Right lung (tissue), 10 donors: ENCODE results near the gene TNMD. TPM values are rescaled to one million over a fixed set of nuclear protein-coding genes. Genes with fewer than 3 reads are reported as not detected.
"Not testable (repeated sequence)": the region's sequence is repeated elsewhere in the genome, so short reads cannot be mapped to it uniquely, and the experiment has no call there.

Experiments used
- DNase-seq, 2 donors: peaks; one replicate each; pipeline ENCODE4 v3.0.0-alpha.2; 2013
- long read RNA-seq, 8 donors: transcript quantifications; one replicate each; lab custom pipeline, GENCODE V29; 2026
- polyA plus RNA-seq, 5 donors: library from polyadenylated mRNA; unstranded; fragments of 120-200 nt; gene quantifications; one replicate each; pipeline versions ENCODE4 v1.2.1 to v1.2.3, GENCODE V29; 2013; ENCODE audit warnings: inconsistent platforms in 1 of 5, low replicate concordance in 1 of 5; ENCODE audit not compliant: insufficient read length in 5 of 5, insufficient read depth in 1 of 5

Gene TNMD
- 1 to 10 TPM in 1 of 5 donors, under 1 TPM in 4; 0.13 to 4.5 (median 0.27) TPM for polyA plus RNA-seq
- long read RNA-seq, donor 1: 0 reads
- long read RNA-seq, donor 2: 0 reads
- long read RNA-seq, donor 3: 0 reads
- long read RNA-seq, donor 4: 0 reads
- long read RNA-seq, donor 5: 0 reads
- long read RNA-seq, donor 6, partial matches to known transcripts: 0 of 1 reads
- long read RNA-seq, donor 6, other reads (novel, unspliced or antisense): 0 of 1 reads
- long read RNA-seq, donor 7: 0 reads
- long read RNA-seq, donor 8: 0 reads

DNA sequence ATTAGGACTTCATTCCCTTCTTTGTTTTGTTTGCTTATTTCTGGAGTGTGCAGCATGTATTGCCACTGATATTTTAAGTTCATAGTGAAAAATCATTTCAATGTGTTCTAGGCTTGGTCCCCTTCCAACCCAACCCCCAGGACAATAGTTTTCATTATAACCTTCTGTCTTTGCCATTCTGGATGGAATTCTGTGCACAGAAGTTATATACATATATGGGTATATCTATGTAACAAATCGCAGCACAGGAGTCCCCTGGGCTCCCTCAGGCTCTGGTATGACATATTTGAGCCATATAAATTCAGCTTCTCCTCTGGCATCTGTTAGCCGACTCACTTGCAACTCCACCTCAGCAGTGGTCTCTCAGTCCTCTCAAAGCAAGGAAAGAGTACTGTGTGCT is at the start of gene TNMD:
Gene TNMD (plus strand): TSS at position 326 of the 400 bp plus-strand sequence. CDS start 83 bp downstream, outside the sequence.
- DNase-seq: no peak

DNA sequence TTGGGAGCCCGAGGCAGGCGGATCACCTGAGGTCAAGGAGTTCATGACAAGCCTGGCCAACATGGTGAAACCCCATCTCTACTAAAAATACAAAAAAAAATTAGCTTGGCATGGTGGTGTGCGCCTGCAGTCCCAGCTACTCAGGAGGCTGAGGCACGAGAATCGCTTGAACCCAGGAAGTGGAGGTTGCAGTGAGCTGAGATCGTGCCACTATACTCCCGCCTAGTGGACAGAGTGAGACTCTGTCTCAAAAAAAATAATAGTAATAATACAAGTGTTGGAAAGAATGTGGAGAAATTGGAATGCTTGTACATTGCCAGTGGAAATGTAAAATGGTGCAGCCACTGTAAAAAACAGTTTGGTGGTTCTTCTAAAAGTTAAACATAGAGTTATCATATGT is 19.2 kb upstream of the TNMD start:
- DNase-seq: not testable (repeated sequence)

DNA sequence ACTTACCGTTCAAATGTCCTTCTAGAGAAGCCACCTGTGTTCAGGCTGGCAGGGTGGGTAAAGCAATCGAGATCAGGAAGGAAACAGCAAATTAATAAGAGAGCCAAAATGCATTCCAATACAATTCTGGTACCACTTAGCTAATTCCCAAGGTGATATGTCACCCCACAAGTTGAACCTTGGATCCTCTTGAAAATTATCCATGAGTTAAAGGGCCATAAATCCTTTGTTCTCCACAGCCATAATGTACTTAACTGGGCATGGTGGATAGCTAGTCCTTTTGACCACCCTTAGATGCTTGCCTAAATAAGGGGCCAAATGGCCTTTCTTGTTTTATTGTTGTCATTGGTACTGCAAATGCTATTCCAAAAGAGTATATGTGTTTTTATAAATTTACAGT is 2.0 kb downstream of the TNMD start:
- no peak for DNase-seq

DNA sequence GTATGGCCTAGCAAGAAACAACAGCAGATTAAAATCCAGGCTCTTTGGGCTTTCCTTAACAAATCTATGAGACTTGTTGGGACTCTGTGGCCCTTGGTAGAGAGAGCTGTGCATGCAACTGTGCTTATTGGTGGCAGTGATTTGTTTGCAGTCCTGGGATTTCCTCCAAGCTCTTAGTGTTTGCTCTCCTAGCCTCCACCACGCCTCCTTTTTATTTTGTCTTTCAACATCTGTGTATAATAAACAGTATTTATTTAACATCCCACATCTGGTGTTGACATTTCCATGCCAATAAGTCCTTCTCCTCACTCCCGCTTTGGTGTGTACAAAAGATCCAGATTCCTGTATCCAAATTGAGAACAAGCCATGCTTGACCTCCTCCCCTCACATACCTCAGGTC is 3.1 kb downstream of the TNMD start:
- DNase-seq: peak; percentile 23 to 32

DNA sequence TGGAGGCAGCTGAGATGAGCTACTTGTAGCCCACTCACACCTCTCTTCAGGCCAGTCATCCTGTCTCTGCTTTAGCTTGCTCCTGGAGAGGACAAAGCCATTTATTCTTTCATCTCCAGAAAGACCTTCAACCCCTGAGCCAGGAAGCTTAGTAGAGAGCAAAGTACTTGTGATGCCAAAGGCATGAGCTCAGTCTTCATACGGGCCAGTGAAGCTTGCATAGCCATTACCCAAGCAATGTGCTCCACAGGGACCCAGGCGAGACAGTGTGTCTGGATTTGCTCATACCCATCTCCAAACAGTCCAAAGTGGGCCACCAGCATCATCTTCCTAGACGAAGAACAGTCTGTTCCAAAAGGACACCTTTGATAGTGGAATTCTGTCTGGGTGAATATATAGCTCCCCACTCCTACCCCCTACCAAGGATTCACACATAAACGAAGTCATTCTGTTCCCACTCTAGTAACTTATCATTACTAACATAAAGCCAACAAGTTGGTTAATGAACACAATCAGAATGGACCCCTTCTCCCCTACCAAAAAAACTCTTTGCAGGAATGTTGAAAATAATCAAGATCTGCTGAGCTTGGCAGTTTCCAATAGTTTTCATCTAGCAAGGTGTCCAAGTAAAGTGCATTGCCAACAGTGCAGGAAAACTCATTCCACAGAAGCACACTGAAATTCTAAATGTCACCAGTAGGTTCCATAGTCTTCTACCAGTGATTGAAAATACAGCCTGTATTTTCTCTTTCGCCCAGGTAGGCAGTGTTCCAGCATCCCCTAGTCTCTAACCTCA is 6.7 kb downstream of the TNMD start:
- no peak for DNase-seq

DNA sequence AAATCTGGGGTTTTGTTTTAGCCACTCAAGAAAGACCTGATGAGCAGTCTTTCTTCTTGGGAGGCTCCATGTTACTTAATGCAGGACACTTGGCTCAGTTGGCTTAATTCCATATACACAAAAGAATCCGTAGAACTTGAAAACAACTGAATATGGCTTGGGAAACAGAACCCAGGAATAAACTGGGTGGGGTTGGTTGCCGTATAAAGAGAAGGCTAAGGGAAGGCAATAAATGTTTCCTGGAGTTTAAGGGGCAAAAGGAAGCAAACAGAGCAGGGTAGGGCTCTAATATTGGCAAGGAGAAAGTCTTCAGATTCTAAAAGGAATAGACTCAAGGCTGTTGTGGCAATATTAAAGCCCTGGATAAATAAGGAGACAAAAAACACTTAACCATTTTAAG is 8.4 kb downstream of the TNMD start:
- no peak for DNase-seq

DNA sequence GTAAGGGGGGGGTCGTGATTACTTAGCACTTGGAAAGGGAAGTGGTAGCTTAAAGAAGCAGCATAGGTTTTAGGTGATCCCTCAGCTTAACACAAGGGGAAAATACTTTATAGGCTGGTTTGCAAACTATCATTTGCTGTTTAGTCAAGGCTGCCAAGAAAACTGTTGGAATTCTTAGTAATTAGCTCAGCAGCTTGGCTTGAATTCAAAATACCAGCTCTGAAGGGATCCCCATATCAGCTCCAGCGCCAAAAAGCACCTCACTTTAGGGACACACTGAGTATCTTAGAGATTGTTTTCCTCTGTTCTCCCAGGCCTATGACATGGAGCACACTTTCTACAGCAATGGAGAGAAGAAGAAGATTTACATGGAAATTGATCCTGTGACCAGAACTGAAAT is 8.8 kb downstream of the TNMD start:
- no peak for DNase-seq

DNA sequence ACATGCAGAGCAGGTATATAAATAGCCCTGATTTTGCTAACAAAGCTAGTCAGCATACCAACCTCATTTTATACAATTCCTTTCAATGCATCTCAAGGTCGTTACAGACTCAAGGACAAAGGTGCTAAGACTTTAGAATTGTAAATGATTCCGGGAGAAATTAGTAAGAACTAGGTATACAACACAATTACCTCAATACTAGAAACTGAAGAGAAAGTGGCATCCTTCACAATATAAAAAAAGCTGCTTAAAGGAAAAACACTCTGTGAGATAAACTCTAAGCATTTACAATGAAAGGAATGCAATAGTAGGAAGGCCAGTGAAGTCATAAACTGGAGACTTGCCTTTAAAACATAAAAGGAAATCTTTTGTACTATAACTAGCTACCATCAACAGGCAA is 11.9 kb downstream of the TNMD start:
- DNase-seq: no peak

DNA sequence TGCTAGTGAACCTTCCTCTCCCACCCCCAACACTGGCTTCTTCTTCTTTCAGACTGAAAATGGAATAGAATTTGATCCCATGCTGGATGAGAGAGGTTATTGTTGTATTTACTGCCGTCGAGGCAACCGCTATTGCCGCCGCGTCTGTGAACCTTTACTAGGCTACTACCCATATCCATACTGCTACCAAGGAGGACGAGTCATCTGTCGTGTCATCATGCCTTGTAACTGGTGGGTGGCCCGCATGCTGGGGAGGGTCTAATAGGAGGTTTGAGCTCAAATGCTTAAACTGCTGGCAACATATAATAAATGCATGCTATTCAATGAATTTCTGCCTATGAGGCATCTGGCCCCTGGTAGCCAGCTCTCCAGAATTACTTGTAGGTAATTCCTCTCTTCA is 14.7 kb downstream of the TNMD start:
- DNase-seq: no peak

DNA sequence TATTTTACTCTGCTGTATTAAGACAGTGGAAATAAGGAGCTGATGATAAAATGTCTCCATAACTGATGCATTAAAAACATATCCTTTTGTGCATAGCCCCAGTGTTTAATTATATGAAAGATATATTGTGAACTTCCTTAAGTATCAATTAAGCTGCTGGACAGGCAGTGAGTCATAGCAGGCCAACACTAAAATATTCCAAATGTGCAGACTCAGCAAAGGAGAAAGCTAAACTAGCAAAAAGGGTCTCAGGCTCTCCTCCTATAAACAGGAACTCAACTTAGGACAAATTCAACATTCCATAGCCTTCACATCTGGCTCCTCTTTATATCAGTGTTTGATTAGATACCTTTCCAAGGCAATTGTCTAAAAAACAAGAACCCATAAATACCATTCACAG is 15.6 kb downstream of the TNMD start:
- no peak for DNase-seq

DNA sequence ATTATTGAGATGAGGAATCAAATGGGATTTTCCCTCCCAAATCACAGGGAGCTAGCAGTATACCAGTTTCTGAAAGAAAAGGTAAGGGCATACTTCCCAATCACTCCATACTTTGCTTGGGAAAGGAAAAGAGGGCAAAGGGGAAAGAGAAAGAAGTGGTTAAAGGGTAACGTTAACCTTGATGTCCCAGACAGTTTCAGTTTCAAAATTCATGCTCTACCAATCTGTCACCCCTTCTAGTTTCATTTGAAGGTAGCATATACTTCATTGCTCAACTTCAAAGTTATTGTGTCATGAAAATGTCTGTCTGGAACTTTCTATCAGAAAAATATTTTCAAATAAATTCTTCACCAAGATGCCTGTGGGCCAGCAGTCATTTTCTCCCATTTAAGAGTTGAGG is 16.0 kb downstream of the TNMD start:
- no peak for DNase-seq

DNA sequence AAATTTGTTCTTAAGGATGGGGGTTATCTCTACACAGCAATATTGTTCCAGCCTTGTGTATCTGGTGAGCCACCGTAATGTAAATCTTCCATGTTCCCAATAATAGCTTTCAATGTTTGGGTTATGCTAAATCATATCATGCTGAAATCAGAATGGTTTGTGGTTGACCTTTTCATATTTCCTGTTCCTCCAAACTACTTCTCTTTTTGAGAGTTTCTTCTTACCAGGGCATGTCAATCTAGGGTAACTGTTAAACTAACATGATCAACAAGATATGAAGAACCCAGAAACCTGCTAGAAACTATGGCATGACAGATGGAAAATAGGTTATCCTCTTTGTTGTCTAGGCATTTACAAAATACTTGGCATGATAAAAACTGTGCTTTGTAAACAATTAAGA is 22.0 kb downstream of the TNMD start:
- DNase-seq: no peak

DNA sequence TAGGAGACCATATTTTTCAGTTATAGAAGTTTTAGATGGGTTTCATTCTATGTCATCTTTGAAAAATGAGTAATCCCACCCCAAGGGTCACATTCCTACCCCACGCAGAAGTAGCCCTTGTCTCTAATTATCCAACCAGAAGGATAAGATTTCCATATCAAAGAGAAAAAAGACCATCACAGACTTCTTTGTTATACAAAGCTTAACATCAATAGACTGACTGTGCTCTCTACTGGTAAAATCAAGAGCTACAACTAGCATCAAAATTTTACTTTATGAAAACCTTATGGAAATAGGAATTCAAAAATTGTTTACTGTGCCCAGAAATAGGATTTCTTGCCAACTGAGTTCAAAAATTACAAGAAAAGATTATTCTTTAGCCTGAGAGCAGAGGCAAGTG is 24.9 kb downstream of the TNMD start:
- no peak for DNase-seq

DNA sequence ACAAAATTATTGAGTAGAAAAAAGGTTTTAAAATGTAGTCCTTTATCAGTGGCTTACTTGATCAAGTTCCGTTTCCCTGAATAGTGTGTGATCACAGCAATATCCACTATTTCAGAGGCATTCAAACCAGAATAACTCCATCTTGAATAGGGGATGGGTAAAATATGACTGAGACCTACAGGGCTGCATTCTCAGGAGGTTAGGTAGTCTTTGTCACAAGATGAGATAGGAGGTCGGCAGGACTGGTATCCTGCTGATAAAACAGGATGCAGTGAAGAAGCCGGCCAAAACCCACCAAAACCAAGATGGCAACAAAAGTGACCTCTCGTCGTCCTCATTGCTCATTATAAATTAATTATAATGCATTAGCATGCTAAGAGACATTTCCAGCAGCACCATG is 27.2 kb downstream of the TNMD start:
- no peak for DNase-seq

DNA sequence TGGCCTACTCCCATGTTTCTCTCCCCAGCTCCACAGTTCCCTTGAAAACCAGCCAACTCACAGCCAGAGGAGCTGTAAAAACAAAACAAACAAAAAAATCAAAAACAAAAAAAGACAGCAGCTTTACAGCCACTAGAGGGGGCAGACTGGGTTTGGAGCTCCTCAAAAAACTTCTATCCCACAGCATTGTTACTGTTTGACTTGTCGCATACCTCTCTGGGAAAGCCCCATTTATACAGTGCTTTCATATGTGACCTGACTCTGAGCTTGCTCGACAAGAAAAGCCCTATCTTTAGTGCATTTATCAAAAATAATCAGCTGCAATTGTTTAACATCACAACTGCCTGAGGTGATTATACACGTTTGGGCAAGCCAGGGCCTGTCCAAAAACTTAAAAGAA is 30.3 kb downstream of the TNMD start:
- DNase-seq: peak; percentile 29 to 38

DNA sequence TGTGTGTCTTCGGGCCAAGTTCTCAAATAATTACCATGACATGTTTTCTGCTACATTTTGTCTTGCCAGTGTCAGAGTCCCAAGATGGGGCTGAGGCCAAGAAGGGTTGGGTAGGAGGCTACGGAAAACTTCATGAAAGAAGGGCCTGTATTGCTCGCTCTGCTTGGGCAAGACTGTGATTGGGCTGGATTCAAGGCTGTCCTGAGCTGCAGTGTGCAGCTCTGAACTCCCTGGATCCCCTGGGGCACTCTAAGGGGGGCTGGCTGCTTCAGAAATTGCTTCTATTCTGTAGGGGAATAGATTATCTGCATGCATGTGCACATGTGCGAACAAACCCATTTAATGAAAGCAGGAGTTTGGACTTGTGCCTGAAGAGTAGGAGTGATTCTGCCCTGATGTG is 38.3 kb downstream of the TNMD start:
- DNase-seq: no peak

DNA sequence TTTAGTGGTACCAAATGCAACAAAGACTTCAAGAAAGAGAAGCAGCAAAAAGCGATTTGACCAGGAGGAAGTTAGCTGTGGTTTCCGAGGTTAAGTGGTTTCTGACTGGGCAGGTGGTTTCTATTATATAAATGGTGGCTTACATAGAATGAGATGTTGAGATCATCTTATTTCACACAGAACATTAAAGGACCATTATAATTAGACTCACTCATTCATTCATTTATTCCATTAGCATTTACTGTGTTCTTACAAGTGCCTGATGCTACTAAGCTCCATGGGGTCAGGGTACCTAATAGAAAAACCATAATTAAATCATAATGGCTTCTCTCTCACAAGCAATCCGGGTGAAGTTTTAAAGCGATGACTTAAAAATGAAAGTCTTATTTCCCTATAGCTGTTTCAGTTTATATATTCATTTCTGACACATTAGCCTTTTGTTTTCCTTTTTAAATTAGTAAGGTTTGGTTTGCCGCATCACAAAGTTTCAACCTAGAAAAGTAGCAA is 41.3 kb downstream of the TNMD start:
- DNase-seq: no peak

DNA sequence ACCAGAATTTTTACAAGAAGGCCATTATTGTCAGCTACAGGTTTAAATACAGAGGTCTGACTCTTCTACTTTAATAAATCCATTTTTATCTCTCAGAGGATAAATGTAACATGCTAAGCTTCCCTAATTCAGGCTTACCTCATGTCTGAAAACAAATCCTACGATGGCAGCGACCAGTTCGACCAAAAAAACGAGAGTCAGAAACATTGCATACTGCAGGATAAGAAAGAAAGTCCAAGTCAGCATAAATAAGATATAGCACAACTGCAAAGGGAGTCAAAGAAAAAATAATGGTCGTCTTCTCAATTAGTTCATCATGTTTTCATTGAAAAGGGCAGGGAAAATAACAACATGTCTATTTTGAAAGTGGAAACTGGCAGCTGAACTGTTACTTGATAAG is 50.3 kb downstream of the TNMD start:
- DNase-seq: no peak

DNA sequence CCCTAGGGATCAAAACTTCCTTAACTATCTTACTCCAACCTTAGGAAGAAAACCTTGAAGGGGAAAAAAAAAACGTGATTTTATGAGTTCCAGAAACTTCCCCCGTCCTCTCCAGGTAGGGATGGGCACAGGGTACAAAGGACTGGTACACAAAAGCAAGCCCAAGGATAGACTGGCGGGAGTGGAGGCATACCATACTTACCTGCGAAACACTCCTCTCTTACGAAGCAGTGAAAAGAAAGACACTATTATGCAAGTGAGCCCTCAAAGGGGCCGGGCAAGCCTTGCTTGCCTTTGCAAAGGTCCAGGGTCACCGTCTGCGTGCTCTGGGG is 51.2 kb downstream of the TNMD start:
- no peak for DNase-seq

DNA sequence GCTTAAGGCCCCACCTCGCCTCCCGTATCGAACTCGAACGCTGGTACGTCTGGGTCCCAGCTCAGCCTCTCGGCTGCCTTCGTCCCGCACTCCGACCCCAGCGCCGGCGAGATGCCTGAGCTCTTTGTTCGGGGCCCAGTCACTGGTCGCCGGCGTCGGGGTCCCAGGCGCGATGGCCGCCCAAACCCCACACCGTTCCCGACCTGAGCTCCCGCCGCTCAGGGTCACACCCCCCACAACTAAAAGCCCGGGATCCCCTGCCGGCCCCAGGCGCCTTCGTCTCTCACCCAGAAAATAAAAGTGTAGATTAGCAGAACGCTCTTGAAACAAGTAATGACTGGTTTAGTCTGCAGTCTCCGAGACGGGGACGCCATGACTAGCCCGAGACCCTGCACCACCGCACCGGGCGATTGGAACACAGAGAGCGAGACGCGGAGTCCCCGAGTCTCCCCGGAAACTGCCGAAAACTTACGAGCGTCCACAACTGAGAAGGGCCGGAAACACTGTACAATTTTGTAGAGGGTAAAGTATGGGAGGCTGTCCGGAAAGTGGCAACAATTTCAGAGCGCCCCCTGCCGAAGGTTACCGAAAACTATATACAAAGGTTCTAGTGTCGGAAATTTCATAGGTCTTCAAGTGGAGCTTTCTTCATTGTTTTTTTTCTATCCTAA is 51.7 kb downstream of the TNMD start, which contains the start of gene TSPAN6:
Gene TSPAN6 (minus strand): TSS at position 486 of the 671 bp plus-strand sequence. CDS start 112 bp downstream, at position 374.
- peak; percentile 83 for DNase-seq

DNA sequence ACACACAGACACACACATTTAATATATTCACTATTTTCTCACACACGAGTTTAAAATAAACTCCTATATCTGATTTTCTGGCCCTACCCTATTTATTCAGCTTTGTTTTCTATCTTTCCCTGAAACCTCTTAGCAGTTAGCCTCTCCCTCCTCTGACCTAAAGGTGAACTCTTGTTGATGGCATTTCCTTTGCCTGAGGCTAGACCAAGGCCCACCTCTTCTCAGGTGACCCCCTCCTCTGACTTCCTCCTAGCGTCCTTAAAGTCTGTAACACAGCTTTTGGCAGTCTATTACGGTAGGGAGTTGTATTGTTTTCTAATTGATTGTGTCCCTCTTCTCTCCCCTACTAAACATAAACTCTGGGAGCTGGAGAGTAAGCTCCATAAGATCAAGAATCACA is 57.6 kb downstream of the TNMD start:
- no peak for DNase-seq

DNA sequence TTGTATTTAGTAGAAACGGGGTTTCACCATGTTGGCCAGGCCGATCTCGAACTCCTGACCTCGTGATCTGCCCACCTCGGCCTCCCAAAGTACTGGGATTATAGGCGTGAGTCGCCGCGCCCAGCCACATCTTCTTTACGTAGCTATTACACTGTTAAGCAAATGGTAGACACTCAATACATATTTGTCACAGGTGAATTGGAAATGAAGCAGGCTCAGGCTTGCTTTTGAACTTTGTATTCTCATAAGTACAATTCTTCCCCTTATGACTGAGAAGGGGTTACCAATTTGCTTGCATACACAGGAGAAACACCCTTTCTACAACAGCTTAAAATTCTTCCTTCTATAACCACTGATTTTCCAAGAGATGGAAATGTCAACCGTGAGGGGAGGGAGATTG is 58.5 kb downstream of the TNMD start:
- DNase-seq: no peak
